Inferior parietal cortex (tissue), 1 donor: ENCODE data around the gene C22orf15.

Experiments used
- DNase-seq: peaks from one replicate; pipeline ENCODE4 v3.0.0-alpha.2; 2016; ENCODE audit errors: extremely low spot score

Gene C22orf15

DNA sequence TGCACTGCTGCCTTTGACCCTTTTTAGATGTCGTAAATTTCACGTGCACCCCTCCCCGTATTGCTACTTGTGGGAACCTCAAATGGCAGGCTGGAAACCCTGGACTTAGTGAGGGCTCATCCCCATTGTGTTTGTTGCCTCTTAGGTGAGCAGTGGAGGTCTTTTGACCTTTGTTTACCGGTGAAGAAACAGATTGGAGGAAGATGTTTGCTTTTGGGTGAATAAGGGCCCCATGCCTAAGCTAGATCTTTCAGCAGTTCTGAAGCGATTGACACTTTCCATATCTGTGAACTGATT, 24.8 kb downstream of the C22orf15 start:
- DNase-seq: no peak

DNA sequence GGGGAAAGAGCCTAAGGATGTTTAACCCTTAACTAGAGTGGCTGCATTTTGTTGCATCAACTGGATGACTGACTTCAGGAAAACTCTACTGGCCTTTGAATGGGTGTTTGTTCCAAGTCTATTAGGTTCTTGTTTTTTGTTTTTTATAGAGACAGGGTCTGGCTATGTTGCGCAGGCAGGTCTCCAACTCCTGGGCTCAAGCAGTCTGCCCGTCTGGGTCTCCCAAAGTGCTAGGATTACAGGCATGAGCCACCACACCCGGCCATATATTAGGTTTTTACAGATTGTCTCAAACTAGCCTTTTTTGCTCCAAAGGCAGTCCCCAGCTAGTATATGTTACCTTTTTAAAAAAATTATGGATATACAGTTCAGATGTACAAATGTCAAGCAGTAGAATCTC, 25.1 kb downstream of the C22orf15 start:
- no peak for DNase-seq

DNA sequence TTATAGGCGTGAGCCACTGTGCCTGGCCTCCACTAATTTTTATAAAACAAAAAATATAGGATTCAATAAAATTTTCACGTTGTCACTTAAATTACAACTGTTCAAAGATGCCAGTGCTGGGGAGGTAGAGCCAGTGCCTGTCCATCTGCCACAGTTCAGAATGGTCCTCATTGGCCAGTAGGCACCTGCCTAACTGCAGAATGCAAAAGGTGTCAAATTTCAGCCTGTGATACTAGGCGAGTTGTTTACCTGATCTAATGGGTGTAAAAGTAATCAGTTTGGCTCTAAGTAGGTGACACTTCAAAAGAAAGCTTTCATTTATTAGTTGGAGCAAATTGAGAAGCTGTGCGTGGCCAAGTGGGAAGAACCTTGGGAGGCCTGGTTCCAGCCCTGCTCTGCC, 26.3 kb downstream of the C22orf15 start:
- DNase-seq: no peak

DNA sequence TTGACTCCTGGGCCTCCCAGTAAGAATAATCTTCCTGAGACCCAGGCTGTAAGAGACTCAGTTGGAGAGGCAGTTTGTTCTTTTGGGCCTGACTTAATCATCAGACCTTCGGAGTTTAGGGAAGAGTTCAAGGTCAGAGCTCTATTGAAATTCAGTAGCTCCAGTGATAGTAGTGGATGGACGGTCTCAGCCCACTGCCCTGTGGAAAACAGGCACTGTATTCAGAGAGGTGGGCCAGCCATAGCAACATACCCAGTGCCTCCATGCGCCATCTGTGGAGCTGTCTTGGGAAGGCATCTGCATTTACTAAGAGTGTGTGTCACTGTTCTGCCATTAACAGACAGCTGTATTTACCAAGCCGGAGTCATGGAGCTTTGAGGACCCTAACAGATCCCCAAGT, 26.8 kb downstream of the C22orf15 start:
- DNase-seq: no peak

DNA sequence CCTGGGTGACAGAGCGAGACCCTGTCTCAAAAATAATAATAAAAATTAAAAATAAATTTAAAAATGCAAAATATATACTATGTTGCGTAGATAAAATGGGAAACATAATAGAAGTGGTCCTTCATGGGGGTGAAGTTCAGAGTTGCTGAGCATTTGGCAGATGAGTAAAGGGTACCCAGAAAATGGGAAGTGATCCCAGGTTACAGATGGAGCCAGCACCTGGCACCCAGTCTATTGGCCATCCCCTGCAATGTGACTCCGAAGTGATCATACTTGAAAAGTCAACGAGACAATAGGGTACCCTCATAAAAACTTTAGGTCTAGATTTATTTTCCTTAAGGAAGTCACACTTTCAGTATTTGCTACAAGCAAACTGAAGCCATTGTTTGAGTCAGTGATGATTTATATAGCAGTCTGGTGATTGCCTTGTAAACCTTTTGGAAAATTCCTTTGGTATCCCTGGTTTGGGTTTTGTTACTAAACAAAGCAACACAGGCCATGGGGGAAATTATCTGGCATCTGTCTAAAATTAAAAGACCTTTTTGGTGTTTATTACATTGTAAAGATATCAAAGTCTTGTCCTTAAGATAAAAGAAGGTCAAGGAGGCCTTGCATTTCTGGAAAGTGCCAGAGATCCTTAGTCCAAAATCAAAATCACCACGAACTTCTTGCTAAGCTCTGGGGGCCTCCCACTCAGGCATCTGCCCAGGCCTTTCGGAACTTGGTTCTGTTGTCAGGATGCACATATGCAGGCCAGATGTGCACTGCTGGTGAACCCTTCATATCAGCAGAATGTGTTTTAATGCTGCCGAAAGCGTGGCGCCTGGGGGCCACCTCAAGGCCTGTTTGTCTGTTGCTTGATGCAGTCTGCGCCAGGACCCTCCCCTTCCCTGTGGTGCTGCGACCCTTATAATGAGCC, 28.3 kb downstream of the C22orf15 start:
- no peak for DNase-seq

DNA sequence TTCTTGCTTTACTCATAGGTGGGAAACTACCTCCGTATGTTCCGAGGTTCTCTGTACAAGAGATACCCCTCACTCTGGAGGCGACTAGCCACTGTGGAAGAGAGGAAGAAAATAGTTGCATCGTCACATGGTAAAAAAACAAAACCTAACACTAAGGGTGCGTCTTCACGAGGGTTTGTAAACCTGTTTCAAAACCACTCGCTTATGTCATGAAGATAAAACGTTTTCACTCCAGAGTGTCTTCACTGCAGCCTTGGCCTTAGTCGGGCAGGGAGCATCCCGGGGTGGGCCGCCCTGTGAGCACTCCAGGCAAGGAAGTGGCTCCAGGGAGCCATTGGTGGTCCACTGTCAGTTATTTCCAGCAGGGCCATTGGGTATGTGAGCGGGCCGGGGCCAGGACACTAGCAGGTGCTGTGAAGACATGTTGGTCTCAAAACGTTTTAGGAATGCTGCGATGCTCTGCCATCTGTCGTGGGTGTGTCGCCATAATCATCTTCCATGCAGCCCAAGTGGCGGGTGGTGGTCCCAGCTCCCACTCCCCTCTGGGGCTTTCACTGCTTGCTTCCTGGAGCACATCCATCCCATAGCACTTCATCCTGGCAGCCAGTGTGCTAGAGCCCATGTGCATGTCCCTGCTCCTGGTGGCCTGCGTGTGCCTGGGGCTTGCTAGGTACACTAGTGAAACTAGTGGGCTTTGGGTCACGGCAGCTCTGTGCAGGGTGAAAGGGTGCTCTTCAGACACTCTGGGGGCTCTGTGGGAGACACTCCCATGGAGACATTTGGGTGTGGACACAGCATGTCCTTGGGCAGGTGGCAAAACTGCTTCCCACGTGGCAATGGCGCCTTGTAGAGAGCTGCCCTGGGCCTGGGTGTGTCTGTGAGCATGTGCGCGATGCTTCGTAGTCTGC, 29.2 kb downstream of the C22orf15 start:
- no peak for DNase-seq

DNA sequence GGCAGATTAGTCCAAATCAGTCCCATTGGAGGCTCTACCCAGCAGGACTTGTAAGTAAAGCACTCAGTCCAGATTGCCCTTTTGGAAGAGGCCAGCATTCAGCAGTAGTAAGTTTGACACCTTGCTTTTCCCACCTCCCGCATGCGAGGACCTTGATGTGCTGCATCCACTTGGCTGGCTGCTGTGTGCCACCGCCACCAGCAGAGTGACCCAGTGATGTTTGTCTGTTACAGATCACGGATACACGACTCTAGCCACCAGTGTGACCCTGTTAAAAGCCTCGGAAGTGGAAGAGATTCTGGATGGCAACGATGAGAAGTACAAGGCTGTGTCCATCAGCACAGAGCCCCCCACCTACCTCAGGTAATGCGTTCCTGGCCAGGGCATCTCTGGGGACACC, 30.5 kb downstream of the C22orf15 start:
- no peak for DNase-seq

DNA sequence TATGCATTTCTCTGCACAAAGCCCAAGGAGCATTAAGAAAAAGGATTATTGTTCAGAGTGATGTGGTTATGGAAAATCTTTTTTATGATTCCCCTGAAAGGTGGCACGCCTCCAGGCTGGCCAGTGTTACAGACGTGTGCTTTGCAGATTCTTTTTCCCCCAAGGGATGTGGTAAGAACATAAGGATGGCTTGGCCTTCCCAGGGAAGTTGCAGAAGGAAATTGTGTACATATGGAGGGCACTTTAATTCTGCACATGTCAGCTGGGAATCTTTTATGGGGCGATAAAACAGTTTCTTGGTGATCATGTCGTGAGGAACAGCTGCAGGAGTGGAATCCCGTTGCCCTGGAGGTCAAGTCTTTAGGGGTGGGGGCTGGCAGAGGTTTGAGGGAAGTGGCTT, 33.7 kb downstream of the C22orf15 start:
- DNase-seq: no peak

DNA sequence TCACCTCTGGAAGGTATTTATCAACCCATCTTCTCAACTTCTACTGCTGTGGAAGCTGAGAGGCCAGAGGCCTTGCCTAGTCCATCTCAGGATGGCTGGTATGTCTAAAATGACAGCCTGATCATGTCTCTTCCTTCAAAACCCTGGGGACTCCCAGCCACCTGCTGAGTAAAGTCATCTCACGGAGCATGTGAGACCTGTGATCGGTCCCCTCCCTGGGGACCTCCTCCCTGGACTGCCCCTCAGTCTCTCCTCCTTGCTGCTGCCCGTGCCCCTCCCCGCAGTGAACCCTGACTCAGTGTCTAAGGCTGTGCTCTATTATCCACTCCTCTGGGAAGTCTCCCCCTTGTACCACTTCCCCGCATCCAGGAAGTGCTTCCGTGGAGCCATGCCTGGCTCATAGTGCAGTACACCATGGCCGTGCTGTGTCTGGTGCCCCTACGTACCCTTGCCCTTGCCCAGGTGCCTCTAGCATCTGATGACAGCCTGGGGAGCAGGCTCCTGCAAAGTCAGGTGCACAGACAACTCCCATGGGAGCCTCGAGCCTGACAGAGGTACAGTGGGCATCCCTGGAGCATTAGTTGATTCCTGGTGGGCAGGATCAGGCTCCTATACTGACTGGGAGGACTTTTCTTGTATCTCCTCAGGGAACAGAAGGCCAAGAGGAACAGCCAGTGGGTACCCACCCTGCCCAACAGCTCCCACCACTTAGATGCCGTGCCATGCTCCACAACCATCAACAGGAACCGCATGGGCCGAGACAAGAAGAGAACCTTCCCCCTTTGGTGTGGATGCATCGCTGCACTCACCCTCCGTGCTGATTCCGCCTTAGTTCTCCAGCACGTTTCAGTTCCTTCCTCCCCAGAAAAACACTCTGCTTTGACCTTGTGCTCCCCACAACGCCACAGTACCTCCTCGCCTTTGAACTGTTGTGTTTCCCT, 37.8 kb downstream of the C22orf15 start:
- no peak for DNase-seq

DNA sequence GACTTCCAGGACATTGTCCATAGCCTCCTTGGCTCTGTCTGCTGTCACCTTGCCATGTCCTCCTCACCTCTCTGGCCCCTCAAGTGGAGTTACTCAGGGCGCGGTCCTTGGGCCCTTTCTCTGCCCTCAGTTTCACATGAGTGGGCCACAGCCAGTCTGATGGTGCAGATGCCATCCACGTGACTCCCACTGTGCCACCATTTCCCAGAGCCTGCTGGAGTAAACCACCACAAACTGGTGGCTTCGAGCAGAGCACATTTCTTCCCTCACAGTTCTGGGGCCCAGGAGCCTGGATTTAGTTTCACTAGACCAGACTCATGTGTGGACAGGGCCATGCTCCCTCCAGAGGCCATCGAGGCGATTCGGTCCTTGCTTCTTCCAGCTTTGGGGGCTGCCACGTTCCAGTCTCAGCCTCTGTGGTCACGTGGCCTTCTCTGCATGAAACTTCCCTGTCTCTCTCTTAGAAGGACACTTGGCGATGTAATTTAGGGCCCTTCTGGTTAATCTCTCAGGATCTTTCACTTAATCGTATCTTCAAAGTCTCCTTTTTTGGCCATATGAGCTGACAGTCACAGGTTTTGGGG, 38.5 kb downstream of the C22orf15 start:
- DNase-seq: no peak

DNA sequence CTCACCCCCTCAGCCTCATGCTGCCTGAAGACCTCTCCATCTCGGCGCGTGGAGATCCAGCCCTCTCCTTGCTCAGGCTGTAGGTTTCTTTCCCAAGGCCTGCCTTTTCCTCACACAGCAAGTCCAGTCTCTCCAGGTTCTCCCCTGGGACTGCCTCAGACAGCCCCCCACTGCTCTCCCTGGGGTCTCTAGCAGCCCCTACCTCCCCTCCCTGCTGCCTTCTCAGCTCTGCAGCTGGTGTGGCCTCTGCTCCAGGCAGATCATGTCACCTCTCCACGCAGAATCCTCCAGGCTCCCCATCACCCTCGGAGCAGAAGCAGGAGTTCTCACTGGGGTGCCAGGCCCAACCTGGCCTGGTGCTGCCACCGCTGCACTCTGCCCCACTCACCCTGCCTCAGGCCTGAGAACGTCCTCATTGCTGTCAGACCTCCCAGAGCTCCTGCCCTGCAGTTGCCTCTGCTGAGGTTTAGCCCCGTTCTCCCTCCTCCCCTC, 39.1 kb downstream of the C22orf15 start:
- no peak for DNase-seq

DNA sequence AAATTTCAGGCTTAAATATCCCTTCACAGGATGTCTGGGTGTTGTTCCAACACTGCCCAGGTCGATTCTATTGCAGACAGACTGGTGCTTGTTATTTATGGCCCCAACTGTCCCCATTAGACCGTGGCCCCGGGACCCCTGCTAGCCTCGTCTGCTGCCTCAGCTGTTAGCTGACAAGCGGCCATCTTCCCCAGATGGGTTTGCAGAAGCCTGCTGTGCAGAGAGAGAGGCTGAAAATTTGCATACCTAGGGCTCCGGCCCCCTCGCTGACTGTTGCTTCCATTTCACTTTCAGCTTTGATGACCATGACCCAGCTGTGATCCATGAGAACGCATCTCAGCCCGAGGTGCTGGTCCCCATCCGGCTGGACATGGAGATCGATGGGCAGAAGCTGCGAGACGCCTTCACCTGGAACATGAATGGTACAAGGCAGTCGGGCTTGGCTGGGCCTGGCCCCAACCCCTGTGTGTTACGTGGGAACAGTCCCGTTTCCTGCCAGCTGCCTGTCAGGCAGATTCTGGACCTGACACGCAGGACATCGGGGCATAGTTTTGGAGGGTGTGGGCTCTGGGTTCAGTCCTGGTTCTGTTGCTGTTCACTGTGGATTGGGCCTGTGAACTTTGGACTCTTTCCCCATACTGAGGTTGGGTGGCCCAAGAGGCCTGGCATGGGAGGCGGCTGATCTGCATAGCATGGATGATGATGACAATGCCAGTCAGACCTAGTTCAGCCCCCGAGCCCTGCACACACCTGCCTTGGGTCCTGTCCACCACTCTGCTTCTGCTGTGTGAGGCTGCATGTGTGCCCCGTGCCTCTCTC, 40.4 kb downstream of the C22orf15 start:
- no peak for DNase-seq

DNA sequence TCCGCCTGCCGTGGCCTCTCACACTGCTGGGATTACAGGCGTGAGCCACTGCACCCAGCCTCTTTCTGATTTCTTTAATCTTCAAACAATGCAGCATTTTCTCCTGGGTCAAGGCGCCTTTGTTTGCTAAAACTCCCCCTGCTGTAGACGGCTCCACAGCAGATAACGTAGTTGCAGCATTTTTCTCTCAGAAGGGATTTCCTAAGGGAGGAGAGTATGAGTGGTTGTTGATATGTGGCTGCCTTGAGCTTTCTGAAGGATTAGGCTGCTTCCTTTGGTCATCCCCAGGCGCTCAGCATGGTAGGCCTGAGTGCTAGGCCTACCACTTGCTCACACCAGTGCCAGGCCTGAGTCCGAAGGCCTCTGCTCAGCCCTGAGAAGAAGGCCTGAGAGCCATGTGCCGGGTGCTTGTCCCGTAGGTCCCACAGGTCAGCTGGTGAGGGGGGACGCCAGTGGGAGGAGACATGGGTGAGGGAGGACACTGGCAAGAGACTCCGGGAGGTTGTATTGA, 42.0 kb downstream of the C22orf15 start:
- no peak for DNase-seq

DNA sequence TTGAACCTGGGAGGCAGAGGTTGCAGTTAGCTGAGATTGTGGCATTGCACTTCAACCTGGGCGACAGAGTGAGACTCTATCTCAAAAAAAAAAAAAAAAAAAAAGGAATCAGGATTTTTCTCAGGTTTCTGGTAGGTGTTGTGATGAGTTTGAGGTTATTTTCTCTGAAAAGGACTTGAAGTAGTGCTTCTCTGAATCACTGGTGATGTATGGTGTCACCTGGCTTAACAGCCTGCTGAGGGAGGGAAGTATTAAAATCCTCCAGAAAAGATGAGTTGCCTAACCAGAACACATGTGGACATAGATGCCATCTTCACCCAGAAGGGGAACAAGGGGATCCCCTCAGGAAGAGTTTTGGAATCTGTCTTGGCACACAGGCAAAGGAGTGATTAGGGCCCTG, 44.0 kb downstream of the C22orf15 start:
- DNase-seq: no peak

DNA sequence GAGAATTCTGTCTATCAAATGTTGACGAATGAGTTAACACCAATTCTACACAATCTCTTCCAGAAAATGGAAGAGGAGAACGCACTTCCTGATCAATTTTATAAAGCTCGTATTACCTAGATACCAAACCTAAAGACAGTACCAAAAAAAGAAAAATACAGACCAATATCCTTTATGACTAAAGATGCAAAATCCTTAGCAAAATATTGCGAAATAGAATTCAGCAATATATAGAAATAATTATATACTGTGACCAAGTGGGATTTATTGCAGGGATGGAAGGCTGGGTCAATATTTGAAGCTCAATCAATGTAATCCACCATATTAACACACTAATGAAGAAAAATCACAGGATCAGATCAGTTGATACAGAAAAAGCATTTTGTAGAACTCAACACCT, 49.6 kb downstream of the C22orf15 start:
- DNase-seq: no peak
